Left ventricle myocardium inferior (tissue), 1 donor: ENCODE data around the gene FBXW10B. TPM values are rescaled to one million over a fixed set of nuclear protein-coding genes. Genes with fewer than 3 reads are reported as not detected.
A peak's percentile ranks its signal among the peaks of the same experiment; 100 is the strongest.
"Not testable (repeated sequence)": the region's sequence is repeated elsewhere in the genome, so short reads cannot be mapped to it uniquely, and the experiment has no call there.

ENCODE experiments used
- DNase-seq: peaks from one replicate; pipeline ENCODE4 v3.0.0-alpha.2; 2020
- H3K27ac ChIP-seq: fragments of 200-600 bp; replicated peaks from 2 replicates; pipeline ENCODE4 v1.8.0; 2021
- H3K27me3 ChIP-seq: fragments of 200-600 bp; 2 replicates; pipeline ENCODE4 v1.8.0; 2021; ENCODE audit warnings: low read depth
- H3K36me3 ChIP-seq: fragments of 200-600 bp; 2 replicates; pipeline ENCODE4 v1.8.0; 2021
- H3K4me1 ChIP-seq: fragments of 200-600 bp; 2 replicates; pipeline ENCODE4 v1.8.0; 2021
- H3K4me3 ChIP-seq: fragments of 200-600 bp; 2 replicates; pipeline ENCODE4 v1.8.0; 2021; ENCODE audit warnings: mild to moderate bottlenecking, moderate library complexity
- H3K9me3 ChIP-seq: fragments of 200-600 bp; replicated peaks from 2 replicates; pipeline ENCODE4 v1.8.0; 2021
- CTCF ChIP-seq: fragments of 200-600 bp; IDR thresholded peaks from 2 replicates; pipeline ENCODE4 v1.8.0; 2021; ENCODE audit warnings: antibody characterized with exemption, mild to moderate bottlenecking, borderline replicate concordance
- intact Hi-C: fragments of 100-400 bp; cut with micrococcal nuclease; formaldehyde crosslinking; loops from one replicate; pipeline ENCODE4 v1.11.0; 2022
- total RNA-seq: library from RNA; stranded (reverse); fragmentation: NEBNext Ultra II Directional; extraction: Animal tissue kit (Norgen Biotek cat#: 25700); gene quantifications from one replicate; pipeline ENCODE4 v1.2.1, GENCODE V29; 2021
- donor health status: DM: no; HTN: yes; CAD: no; lungs with severe emphysema.

The FBXW10B gene
- total RNA-seq, 1 donor from 2014 or later = 1.0 TPM

- H3K27ac ChIP-seq, H3K9me3 ChIP-seq, H3K36me3 ChIP-seq, intact Hi-C loops, H3K27me3 ChIP-seq, DNase-seq, H3K4me1 ChIP-seq, H3K4me3 ChIP-seq: not testable (repeated sequence)
Observed at GRCh38 chr17:15581462-15581861, 38.0 kb downstream of the FBXW10B start.

GRCh38 chr17:15576848-15577247 is 42.7 kb downstream of the FBXW10B start:
- H3K36me3 ChIP-seq, intact Hi-C loops, H3K9me3 ChIP-seq, DNase-seq, H3K27me3 ChIP-seq, H3K4me1 ChIP-seq, H3K4me3 ChIP-seq, H3K27ac ChIP-seq: not testable (repeated sequence)

GRCh38 chr17:15574660-15575059 is 44.8 kb downstream of the FBXW10B start:
- H3K9me3 ChIP-seq, H3K4me1 ChIP-seq, intact Hi-C loops, H3K27ac ChIP-seq, DNase-seq, H3K36me3 ChIP-seq, H3K27me3 ChIP-seq, H3K4me3 ChIP-seq: not testable (repeated sequence)

- H3K4me3 ChIP-seq, H3K27ac ChIP-seq, intact Hi-C loops, H3K27me3 ChIP-seq, H3K9me3 ChIP-seq, DNase-seq, H3K36me3 ChIP-seq, H3K4me1 ChIP-seq: not testable (repeated sequence)
- TF ChIP-seq CTCF = peak; percentile 14
Observed at GRCh38 chr17:15573870-15574269, 45.6 kb downstream of the FBXW10B start.

Other genes starting within 250 kb of the FBXW10B start
- gene CDRT4, start 152.1 kb downstream of the FBXW10B start, total RNA-seq = 1.4 TPM
- 4.8 TPM for gene TVP23C, start 56.2 kb downstream of the FBXW10B start, total RNA-seq
- 30.4 TPM for gene TRIM16, start 64.6 kb upstream of the FBXW10B start, total RNA-seq
- 10.8 TPM for gene ZNF286A, start 80.0 kb upstream of the FBXW10B start, total RNA-seq
- gene TBC1D26, start 112.6 kb upstream of the FBXW10B start, total RNA-seq = not detected